GM21526 (cell line): ENCODE measurements around the gene GAS6.

Source experiments
- ATAC-seq: cut with Tn5 transposase; IDR thresholded peaks from one replicate; pipeline ENCODE4 v1.9.1; 2021; ENCODE audit warnings: moderate library complexity; ENCODE audit not compliant: unreplicated experiment, low FRiP score

Gene GAS6

GRCh38 chr13:113888701-113889330, 24.9 kb upstream of the GAS6 start:
- no peak for ATAC-seq

GRCh38 chr13:113887700-113888201, 23.9 kb upstream of the GAS6 start:
- no peak for ATAC-seq

DNA sequence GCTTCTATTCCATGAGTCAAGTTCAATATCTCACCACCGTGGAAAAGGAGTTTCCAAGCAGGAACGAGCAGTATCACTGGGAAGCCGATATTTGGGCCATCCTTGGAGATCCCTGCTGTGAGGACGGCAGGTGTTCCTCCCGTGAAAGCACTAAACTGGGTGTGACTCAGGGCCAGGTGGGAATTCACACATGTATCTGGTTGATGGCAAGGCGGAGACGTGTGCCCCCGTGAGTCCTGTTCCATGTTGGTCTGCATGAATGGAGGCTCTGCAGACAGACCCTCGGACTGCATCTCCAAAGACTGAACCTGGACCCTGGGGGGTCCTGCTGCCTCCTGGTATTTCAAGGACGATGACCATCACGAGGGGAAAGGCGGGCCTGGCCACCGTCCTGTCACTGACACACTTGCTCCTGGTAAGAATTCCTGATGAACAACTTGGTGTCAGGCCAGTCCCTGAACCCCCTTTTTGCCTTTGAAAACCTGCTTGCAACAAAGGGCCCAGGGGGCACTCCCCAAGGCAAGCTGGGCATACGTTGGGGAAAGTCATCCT, 22.8 kb upstream of the GAS6 start:
- no peak for ATAC-seq

DNA sequence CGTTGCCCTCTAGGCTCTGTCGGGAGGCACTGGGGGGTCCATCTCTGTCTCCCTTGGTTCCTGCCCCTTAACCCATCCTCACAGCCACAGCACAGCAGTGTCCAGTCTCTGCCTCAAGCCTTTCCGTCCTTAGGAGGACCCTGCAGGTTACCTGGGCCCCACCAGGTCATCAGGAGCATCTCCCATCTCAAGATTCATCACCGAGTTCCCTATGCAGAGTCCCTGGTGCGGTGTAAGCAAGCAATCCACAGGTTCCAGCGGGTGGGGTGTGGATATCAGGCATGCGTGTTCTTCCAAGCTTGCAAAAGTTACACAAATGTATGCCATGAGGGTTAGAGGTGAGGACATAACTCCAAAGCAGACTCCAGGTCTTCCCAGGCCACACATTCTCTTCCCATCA, 20.9 kb upstream of the GAS6 start:
- no peak for ATAC-seq

- no peak for ATAC-seq
Observed at GRCh38 chr13:113883921-113884804, 20.3 kb upstream of the GAS6 start.

DNA sequence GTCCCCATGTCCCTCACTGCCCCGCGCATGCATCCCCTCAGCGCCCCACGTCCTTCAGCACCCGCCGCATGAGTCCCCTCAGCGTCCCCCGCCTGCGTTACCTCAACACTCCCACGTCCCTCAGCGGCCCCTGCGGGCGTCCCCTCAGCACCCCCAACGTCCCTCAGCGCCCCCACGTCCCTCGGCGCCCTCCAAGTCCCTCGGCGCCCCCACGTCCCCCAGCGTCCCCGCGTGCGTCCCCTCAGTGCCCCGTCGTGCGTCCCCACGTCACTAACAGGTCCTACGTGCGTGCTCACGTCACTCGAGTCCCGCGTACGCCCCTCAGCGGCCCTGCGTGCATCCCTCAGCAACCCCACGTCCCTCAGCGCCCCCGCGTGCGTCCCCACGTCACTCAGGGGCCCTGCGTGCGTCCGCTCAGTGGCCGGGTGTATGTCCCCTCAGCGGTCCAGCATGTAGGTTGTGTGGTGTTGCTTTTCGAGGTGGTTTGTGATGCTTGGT, 19.5 kb upstream of the GAS6 start:
- ATAC-seq = no peak

GRCh38 chr13:113882716-113883115, 18.8 kb upstream of the GAS6 start:
- ATAC-seq = no peak

DNA sequence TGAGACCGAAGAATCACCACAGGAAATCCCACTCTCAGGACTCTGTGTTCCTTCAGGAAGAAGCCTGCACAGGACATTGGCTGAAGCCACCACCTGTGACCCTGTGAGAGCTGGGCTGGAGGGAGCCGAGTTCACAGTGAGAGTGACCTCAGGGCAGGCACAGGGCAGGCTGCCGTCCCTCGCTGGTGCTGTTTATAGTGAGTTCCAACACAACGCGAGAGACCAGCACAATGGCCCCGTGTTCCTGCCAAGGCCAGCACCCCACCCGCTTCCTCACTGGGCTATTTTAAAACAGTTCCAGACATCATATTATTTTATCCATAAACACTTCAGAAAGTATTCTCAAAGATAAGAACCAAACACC, 18.4 kb upstream of the GAS6 start:
- no peak for ATAC-seq

DNA sequence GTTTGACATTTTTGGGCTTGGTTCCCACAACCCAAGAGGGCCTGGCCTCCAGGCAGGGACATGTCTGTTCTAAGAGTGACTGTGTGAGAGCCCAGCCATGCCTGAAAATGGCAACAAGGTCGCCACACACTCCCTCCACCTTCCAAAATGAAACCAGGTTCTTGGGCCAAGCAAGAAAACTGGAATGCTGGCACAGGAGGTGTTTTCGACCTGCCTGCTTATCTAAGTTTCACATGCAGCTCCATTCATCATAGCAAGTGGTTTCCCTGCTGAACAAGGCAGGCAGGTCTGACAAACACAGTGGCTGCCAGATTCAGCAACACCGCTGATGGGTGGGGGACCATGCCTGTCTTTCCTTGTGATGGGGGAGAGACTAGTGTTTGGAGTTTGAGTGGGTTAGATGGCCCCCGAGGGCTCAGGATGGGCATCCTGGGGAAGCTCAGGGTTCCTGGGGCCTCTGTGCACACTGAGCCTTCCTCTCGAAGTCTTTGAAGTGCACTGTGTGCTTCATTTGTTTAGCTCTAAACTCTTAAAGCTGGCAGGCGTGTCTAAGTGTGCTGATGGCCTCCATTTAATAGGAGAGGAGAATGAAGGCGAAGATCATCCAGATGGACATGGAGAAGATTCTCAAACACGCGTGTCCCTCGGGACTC, 17.9 kb upstream of the GAS6 start:
- no peak for ATAC-seq

GRCh38 chr13:113880651-113881611, 17.1 kb upstream of the GAS6 start:
- no peak for ATAC-seq

GRCh38 chr13:113879494-113880360, 15.9 kb upstream of the GAS6 start:
- ATAC-seq = no peak

- ATAC-seq = no peak
Observed at GRCh38 chr13:113879017-113879416, 15.1 kb upstream of the GAS6 start.

DNA sequence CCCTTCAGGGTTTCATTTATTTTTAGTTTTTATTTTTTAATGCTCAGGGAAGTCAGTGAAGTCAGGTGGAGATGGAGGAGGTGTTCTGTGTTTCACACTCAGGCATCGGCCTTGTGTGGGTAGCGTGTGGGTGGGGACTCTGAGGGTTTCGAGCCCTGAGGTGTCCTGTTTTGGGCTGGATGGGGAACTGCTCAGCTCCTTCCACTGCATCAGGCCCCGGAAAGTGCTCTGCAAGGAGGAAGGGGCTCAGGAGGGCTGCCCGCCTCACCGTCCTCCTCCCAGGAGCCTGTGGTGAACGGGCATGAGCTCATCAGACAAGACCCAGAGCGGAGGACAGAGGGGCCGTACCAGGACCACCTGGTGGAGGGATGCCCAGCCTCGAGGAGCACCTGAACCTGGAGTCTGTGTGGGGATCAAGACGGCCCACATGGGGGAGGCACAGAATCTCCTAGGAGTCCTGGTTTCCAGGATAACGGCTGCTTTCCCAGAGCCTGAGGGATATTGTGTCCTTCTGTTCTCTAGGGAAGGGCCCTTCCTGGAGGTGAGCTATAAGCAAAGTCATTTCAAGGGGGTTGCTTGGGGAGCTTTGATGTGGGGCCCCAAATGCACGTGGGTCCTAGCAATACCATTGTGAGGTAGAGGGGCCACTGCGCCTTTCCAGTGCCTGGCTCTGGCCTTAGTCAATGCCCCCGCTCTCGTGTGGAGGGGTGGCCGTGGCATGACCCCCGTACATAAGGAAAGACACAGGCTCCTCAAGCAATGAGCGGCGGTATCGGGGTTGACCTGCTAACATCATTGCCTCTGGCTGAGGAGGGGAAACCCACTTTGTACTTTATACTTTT, 13.5 kb upstream of the GAS6 start:
- no peak for ATAC-seq

- ATAC-seq = no peak
Observed at GRCh38 chr13:113876346-113877148, 12.7 kb upstream of the GAS6 start.

DNA sequence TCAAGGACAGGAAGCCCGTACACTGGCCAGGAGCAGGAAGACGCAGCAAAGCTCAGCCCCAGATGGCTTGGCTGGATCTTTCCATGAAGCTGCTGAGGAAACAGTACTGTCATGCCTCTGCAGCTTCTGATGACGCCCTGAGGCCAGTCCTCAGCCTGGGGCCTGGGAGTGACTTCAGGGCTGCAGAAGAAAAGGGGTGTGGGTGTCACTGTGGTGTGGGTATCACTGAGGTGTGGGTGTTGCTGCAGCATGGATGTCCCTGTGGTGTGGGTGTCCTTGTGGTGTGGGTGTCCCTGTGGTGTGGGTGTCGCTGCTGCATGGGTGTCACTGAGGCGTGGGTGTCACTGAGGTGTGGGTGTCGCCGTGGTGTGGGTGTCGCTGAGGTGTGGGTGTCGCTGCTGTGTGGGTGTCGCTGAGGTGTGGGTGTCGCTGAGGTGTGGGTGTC, 12.0 kb upstream of the GAS6 start:
- ATAC-seq = no peak

- ATAC-seq = no peak
Observed at GRCh38 chr13:113875429-113875815, 11.5 kb upstream of the GAS6 start.
